Medulla oblongata (tissue), 1 donor: ENCODE data around the gene PPP2R2D.

Source experiments
- DNase-seq: peaks from one replicate; pipeline ENCODE4 v3.0.0-alpha.2; 2015; ENCODE audit errors: extremely low spot score

Gene PPP2R2D

DNA sequence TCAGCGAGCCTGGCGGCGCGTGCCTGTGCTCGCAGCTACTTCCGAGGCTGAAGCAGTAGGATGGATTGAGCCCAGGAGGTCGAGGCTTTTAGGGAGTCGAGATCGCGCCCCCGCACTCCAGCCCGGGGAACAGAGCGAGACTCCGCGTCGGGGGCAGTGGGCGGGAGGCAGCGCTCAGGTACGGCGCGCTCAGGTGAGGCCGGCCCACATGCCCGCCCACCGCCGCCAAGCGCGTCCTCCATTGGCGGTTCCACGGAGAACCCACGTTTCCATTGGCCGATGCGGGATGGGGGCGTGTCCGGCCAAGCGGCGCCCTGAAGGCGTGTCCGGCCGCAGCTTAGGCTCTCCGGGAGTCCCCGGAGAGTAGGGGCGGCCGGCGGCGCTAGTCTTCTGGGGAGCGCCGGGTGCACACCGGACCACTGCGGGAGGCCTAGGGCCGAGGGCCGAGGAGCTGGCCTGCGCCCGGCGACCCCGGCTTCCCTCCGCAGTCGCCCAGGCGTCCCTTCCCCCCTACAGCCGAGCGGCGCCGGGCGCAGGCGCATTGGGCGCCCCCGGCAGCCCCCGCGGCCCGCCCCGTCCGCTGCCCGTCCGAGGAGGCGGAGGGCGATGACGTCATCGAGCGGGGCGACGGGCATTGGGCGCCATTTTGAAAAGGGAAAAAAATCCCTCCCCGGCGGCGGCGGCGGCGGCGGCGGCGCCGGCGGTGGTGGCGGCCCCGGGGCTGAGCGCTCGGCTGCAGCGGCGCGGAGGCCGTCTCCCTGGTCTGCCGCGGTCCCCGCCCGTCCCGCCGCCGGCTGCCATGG lies at the start of gene PPP2R2D:
TSS of gene PPP2R2D (plus strand) at position 659 of the 803 bp plus-strand sequence. CDS start at position 800, 141 bp downstream.
- peak; percentile 95 for DNase-seq

DNA sequence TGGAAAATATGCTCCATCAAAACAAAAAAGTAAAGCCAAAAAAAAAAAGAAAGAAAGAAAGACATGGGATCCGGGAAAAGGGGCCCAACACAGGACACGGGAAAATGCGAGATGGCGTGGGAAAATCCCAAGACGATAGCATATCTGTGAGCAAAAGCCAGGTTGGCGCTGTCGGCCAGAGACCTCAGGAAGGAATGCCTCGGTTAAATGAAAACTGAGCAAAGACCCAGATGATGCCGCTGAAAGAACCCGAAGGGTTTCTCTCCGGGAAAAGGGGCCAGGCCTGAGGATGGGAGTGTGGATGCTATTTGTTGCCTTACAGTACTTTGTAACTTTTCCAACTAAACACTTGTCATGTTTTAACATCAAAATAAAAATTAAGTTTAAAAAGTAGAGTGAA lies 49.5 kb upstream of the PPP2R2D start:
- no peak for DNase-seq

DNA sequence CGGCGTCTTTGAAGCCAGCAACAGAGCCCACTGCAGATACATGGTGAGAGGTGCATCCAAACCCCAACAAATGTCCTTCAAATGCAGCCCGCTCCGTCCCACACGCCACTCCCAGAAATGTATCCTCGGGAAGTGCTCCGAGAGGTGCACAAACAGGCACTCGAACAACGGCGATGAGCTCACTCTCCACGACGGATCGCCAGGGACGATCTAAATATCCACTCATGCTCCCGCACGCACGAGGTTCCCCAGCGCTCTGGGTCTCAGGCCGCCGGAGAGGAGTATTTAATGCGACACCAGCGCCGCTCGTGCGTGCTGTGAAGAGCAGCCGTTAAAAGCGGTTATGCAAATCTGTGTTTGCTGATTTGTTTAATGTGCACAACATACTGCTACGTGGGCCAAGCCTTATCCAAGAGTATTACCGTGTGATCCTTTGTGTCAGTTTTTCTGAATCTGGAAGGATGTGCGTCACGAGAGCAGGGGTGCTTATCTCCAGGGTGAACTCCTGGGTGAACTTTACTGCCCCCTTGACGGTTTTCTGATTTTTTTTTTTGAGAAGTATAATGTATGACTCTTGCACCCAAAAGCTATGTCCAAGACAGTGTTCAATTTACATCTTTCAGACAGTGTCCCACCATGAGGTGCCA lies 48.5 kb upstream of the PPP2R2D start:
- no peak for DNase-seq

DNA sequence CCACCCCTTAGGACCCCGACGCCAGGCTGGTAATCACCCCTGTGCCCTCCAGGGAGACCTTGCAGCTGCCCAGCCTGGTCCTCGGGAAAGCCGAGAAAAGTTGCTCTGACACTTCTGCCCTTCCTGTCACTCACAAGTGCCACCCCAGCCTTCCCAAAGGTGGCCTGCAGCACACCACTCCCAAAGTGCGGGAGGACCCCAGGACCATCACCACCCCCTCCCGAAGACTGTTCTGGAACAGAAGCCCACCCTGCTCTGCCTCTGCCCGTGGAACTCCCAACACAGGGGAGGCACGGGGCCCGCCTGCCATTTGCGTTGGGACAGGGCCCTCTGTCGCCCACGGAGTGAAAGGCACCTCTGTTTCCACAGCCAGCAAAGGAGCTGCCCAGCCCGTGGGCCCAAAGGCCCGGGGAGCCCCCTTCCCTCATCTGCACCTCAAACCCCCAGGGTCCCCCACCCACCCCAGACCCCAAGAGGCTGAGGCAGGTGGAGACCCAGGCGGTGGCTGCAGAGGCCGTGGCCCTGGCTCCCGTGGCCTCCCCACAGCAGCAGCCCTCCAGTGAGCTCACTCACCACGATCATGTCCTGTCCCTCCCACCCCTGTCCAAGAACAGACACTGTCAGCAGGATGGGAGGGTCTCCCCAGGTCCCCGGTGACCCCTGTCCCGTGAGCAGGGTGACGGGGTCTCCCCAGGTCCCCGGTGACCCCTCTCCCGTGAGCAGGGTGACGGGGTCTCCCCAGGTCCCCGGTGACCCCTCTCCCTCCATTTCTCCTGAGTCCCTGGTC lies 47.8 kb upstream of the PPP2R2D start:
- DNase-seq, result no peak

DNA sequence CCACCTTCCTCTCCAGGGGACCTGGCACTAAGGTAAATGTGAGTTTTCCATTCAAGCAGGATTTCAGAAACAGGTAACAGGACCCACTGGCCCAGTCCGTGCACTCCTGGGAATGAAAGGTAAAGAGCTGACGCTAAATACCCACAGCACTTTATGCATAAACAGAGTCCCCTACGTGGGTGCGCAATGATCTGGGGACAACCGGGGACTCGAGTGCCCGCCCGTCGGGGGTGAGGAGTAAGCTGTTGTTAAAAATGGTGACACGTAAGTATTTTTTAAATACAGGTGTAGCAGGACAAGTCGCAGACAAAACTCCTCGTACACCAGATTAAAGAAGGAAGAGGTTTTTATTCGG lies 47.2 kb upstream of the PPP2R2D start:
- DNase-seq, result no peak

DNA sequence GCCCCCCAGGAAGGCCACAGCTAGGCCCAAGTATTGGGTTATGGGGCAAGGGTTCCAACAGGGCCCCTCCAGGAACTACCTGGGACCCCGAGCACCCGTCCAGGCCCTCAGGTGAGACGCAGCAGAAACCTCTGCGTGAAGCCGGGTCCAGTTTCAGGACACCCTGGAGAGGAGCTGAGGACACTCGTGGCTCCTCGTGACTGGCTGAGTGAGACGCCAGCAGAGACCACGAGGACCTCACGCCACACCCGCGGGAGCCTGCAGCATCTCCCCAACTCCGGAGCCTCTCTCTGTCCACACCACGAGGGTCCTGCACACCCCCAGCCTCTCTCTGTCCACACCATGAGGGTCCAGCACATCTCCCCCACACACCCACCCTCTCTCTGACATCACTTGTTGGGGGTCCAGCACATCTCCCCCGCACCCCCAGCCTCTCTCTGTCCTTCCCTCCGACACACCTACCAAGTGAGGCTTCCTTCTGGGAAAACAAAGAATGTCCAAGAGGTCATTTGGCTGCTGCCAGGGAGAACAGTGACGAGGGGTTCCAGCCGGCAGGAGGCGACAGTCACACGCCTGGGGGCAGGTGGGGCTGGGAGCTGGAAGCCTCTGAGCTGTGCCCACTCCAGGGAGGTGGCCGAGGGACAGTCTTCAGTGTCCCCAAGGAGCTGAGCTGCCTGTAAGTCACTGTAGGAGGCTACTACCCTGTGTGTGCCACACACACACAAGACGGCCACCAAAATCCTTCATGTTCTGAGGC lies 46.1 kb upstream of the PPP2R2D start:
- no peak for DNase-seq

DNA sequence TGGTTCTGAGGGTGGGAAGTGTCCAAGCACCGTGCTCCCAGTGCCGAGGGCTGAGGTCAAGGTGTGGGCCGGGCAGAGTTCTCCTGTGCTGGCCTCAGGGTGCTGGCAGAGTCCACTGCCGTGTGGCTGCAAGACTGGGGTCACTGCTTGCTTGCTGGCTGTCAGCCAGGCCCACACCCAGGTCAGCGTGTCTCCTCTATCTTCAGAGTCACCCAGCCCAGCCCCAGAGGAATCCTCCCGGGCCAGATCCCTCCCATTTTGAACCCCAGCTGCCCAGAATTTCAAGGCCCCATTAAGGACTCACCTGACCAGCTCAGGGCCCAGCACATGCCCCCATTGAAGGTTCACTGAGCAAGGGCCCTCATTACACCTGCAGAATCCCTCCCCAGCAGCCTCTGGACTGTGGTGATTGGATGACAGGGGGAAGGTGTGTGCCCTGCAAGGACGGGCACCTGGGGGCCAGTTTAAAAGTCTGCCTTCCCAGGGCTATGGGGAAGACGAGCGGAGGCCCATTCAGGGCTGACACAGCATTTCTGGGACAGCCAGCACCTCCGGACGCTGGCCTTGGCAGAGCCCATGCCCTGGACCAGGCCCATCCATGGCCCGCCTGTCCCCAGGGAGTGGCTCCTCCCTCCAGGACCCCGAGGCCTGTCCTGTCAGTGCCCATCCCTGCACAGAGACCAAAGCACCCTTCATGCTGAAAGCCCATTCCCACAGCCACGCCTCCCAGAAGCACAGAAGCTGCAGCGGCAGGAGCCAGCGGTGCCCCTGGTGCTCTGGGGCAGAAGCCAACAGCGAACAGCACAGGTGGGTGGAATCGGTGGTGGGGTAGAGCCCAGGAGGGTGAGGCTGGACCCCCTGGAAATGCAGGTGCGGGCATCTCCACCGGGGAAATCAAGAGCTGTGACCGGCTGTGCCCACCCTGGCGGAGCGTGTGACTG lies 45.1 kb upstream of the PPP2R2D start:
- no peak for DNase-seq

DNA sequence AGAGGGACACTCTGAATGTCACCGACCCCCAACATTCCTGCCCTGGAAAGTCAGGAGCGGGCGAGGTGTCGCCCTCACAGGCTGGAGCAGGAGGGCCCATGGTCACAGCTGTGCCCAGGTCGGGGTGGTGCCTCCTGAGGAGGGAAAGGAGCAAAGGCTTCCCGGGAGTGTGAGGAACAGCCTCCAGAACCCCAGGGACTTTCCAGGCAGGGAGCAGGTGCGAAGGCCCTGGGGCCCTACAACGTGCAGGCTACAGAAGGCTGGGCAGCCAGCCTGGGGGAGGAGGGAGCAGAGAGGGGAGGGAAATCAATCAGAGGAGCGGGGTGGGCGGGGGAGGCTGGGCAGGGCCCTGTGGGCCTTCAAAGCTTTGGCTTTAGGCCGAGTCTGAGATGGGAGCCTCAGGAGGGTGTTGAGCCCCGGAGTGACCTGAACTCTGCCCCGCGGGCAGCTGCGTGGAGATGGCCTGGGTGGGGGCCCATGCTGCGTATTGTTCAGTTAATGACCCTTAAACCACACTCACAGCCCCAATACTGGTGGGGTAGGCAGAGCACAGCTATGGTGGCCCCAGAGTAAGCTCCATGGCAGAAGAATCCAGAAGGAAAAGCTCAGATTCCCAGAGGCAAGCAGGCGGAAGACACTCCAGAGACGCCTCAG lies 44.2 kb upstream of the PPP2R2D start:
- DNase-seq, result no peak

DNA sequence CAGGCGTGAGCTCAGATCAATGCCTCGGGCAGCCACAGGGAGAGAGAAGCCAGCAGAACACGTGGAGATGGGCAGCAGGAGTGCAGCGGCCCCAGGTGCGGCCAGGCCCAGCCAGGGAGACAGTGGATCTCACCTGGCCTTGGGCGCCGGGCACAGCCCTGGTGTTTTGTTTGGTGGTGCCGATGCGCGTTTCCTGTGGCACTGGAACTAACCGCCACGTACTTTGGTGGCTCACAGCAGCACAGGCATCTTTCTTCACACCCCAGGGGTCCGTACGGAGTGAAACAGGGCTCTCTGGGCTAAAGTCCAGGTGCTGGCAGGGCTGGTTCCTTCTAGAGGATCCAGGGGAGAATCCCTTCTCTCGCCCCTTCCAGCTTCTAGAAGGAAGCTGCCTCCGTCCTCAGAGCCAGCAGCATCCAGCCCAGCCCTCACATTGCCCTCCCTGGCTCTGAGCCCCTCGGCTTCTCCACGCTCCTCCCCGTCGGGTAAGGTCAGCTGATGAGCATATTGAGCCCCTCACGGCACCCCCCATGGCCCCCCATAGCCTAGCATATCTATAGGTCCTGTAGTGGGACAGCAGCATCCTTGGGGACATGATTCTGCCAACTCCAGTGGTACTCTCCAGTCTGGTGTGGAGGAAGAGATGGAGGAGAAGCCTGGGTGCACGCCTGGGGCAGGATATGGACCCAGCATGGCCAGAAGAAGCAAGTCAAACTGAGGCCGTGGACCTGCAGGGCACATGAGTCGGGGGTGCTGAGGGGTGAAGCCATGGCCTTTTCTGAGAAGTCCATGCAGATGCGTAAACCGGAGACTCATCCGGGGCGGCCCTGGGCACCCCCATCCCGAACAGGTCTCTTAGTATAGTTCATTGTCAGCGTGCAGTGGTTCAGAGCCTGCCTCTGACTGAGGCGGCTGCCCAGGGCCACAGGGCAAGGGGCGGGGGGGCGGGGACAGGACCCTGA lies 43.4 kb upstream of the PPP2R2D start:
- DNase-seq, result no peak

DNA sequence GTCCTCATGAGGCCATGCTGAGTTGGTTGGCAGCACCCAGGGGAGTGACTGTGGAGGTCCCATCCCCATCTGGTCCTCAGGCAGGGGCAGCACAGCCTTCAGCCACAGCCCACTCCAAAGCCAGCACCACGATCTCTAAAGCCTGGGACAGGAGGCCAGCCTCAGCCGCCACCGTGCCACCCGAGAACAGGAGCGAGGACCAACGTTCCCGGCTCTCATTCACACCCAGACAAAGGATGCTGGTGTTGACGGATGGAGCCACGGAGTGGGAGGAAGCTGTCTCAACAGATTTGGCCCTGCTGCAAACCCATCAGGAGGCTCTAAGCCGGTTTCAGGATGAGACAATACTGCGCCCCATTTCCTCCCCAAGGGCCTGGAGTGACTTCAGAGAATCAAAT lies 42.7 kb upstream of the PPP2R2D start:
- DNase-seq, result no peak

DNA sequence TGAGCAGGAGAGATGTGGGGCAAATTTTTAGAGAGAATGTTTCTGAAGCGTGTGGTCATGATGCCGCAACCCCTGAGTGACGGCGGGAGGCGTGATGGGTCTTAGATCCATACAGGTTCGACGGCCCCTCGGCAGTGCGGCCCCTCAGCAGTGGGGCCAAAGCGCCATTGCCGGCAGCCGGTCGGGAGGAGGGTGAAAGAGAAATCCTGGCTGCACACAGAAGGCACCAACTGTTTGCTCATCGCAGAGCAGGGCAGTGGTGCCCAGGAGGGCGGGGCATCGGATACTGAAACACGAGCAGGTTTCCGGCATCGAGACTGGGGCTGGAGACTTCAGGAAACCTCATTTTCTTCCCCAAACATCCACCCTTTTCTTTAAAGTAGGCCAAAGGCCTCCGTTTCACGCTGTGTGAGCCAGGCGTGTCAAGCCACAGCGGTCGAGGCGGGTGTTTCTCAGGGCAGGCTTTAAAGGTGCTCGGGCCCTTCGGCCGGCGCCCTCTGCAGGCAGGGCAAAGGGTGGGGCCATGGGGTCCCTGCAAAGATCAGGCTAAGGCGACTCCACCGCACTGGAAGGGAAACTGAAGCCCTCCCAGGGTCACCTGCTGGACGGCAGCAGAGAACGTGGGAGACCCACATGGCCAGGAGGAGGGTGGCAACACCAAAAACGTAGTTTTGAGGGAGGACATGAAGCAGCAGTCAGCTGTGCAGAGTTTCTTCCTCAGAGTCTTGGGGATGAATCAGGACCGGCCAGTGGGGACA lies 42.0 kb upstream of the PPP2R2D start:
- DNase-seq, result no peak

DNA sequence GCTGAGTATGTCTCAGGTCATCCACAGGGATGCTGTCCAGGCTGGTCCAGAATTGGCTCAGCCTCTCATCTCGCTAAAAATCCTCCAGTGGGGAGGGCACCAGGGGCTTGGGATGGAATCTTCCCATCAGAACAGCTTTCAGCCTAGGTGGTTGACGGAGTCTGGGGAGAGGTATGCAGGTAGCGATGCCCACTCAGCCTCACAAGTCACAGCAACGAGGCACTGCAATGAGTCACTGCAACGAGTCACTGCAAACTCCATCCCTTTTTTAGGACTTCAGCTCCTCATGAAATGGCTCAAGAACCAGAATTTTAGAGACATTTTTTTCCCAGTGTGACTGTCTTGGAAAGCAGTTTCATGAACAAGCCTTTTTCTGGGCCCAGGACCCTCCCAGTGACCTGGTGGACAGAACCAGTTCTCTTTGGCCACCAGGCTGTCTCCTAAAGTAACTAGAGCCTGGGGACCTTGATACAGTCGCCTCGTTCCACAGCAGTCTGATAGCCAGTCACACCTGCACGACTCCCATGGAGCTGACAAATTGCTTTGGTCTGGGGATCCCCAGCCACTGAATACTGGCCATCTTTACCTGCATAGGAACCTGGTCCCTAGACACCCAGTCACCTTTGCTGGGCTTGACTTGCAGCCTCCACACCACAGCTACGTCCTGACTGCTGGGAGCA lies 41.3 kb upstream of the PPP2R2D start:
- DNase-seq, result no peak

DNA sequence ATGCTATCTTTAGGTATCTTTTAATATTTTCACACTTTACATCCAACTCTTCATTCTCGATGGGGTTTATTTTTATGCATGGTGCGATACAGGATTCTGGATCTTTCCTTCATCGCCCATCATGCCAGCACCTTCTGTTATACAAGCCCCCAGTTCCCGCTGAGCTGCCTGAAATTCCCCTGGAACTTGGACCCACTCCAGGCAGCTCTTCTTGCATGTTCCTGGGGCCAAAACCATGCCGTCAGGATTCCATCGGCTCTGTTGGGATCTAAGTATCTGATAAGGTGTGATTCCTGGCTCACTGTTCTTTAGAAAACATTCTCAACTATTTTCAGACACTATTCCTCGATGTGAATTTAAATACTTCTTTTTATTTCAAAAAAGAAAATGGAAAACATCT lies 40.5 kb upstream of the PPP2R2D start:
- DNase-seq, result no peak

DNA sequence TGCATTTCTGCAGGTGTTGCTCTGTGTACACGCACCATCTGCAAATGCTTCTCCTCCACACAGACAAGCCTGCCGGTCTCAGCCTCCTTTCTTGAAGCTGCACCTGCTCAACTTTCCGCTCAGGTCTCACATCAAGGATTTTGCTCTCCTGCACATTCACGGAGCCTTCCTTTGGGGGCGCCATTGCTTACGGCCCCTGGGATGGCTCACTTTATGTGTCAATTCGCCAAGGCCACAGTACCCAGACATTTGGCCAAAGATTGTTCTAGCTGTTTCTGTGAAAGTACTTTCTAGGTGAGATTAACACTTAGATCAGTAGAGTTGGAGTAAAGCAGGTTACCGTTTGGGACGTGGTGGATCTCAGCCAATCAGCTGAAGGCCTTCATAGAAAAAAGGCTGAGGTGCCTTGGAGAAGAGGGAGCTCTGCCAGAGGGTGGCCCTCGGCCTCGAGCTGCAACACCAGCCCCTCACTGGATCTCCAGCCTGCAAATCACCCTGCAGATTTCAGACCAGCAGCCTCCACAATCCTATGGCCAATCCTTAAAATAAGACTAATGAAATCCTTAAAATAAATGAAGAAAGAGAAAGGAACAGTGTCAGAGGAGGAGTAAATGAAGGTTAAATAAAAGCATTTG lies 39.9 kb upstream of the PPP2R2D start:
- no peak for DNase-seq

DNA sequence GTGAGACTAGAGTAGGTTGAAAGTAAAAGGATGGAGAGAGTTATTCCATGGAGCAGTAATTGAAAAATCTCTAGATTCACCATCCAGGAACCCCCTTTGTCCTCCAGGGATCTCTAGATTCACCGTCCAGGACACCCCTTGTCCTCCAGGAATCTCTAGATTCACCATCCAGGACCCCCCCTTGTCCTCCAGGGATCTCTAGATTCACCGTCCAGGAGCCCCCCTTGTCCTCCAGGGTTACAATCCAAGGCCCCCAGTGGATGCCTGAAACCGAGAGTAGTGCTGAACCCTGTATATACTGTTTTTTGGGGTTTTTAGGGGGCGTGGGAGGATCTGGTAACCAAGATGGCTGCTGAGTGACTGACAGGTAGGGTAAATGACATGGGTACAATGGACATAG lies 38.3 kb upstream of the PPP2R2D start:
- DNase-seq, result no peak

DNA sequence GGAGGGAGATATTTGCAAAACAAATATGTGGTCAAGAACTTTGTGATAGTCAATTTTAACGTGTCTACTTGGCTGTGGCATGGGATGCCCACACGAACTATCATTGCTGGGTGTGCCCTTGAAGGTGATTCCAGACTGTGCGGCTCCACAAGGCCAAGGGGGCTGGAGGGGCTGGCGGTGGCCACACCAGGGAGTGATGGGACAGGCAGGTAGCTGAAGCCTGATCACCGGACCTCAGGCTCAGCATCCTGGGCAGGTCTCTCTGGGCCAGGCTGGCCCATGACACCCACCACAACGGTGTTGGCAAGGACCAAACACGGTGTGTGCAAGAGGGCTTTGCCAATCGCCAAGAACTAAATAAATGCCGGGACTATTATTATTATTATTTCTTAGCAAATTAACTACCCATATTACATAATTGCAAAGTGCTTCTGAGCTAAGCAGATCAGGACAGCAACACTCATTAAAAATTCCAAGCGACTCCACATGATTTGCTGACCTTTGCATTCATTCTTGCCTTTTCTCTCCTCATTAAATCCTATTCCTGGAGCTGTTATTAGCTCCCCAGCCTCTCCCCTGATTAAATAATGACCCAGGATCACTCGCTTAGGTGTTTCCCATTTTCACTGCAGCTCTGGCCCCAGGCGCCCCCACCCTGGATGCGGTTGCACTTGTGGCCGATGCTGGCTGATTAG lies 35.4 kb upstream of the PPP2R2D start:
- DNase-seq, result no peak

DNA sequence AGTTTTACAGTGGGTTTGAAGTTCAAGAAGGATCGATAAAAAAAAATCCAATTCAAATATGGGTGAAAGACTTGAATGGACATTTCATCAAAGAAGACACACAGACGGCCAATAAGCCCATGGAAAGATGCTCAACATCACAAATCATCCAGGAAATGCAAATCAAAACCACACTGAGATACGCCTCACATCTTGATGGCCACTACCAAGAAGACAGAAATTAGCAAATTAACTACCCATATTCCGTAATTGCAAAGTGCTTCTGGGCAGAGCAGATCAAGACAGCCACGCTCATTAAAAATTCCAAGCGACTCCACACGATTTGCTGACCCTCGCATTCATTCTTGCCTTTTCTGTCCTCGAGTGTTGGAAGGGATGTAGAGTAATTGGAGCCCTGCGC lies 34.1 kb upstream of the PPP2R2D start:
- DNase-seq, result no peak
